IPS DF 6.9 (cell line): Measurements from ENCODE around the gene ANKRD26.

Experiments used
- DNase-seq: peaks from one replicate; pipeline ENCODE4 v3.0.0-alpha.2; 2013; ENCODE audit warnings: low read depth, low spot score
- H3K27ac ChIP-seq: one replicate; pipeline ENCODE4 v1.5.1; 2013; ENCODE audit warnings: low read length, control low read depth
- H3K27me3 ChIP-seq: 2 replicates; pipeline ENCODE4 v1.6.1; 2013; ENCODE audit warnings: mild to moderate bottlenecking, low read length; ENCODE audit not compliant: control insufficient read depth, insufficient read depth
- H3K36me3 ChIP-seq: 2 replicates; pipeline ENCODE4 v1.6.1; 2013; ENCODE audit warnings: low read length; ENCODE audit not compliant: control insufficient read depth, insufficient read depth
- H3K4me1 ChIP-seq: 2 replicates; pipeline ENCODE4 v1.6.1; 2013; ENCODE audit warnings: low read length; ENCODE audit not compliant: control insufficient read depth, insufficient read depth
- H3K4me3 ChIP-seq: 2 replicates; pipeline ENCODE4 v1.5.1; 2013; ENCODE audit warnings: mild to moderate bottlenecking, low read length
- H3K9me3 ChIP-seq: 2 replicates; pipeline ENCODE4 v1.6.1; 2013; ENCODE audit warnings: low read length, inconsistent platforms; ENCODE audit not compliant: control insufficient read depth, insufficient read depth
- WGBS: extraction: QIAGEN DNeasy Blood & Tissue Kit; methylation state at CpG from one replicate; pipeline ENCODE4 v1.1.7; 2013; ENCODE audit warnings: mixed read lengths, missing lambda C conversion rate; ENCODE audit not compliant: insufficient read length, insufficient coverage; 5-methylcytosine and 5-hydroxymethylcytosine counted together

ANKRD26 gene

DNA sequence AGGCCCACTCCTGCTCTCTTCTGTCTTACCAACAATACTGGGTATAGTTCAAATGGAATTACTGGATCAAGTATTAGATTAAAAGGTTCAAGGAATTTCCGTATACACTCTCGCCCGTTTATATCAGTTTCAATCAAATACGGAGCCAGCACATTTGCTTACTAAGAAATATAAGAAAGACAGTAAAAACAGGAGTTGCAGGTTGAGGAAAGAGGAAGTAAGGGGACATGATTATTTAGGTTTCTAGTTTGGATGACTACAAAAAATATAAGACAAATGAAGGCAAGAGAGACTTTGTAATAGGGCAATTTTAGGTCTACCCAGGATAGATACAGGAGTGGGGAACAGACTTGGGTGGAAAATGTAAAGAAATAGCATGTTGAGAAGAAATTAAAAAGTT lies 129.6 kb downstream of the ANKRD26 start:
- Histone ChIP-seq H3K27ac (no peak overlapping the region), H3K9me3 (no peaks in the 10 kb centered on the region), H3K36me3 (no peaks in the 10 kb centered on the region), H3K4me1 (no peaks in the 10 kb centered on the region), H3K4me3 (no peak overlapping the region), H3K27me3 (no peaks in the 10 kb centered on the region)
- no peak for DNase-seq
- WGBS = no CpG with 5 or more reads among the region's 4 CpGs

GRCh38 chr10:26969145-26969926 lies 131.0 kb downstream of the ANKRD26 start:
- no peaks in the 10 kb centered on the region for H3K27me3 ChIP-seq
- no peaks in the 10 kb centered on the region for H3K36me3 ChIP-seq
- no peaks in the 10 kb centered on the region for H3K9me3 ChIP-seq
- H3K4me1 ChIP-seq = no peaks in the 10 kb centered on the region
- H3K27ac ChIP-seq = no peak overlapping the region
- no peak overlapping the region for H3K4me3 ChIP-seq
- no CpG with 5 or more reads among the region's 6 CpGs for WGBS
- no peak for DNase-seq

- Histone ChIP-seq H3K4me1 (no peaks in the 10 kb centered on the region), H3K4me3 (no peak overlapping the region), H3K27ac (no peak overlapping the region), H3K36me3 (no peaks in the 10 kb centered on the region), H3K9me3 (no peaks in the 10 kb centered on the region), H3K27me3 (no peaks in the 10 kb centered on the region)
- DNase-seq = no peak
- WGBS = no CpG with 5 or more reads among the region's 3 CpGs
Measured at GRCh38 chr10:26962835-26963234, 137.5 kb downstream of the ANKRD26 start.

- WGBS = no CpG with 5 or more reads among the region's 7 CpGs
- DNase-seq = no peak
- Histone ChIP-seq H3K9me3 (no peaks in the 10 kb centered on the region), H3K4me3 (no peak overlapping the region), H3K27me3 (no peaks in the 10 kb centered on the region), H3K27ac (no peak overlapping the region), H3K4me1 (no peaks in the 10 kb centered on the region), H3K36me3 (no peaks in the 10 kb centered on the region)
Measured at GRCh38 chr10:26960308-26960707, 140.0 kb downstream of the ANKRD26 start.

- no peaks in the 10 kb centered on the region for H3K4me1 ChIP-seq
- no CpG with 5 or more reads among the region's 6 CpGs for WGBS
- no peak overlapping the region for H3K27ac ChIP-seq
- H3K27me3 ChIP-seq = no peaks in the 10 kb centered on the region
- H3K36me3 ChIP-seq = no peaks in the 10 kb centered on the region
- no peaks in the 10 kb centered on the region for H3K9me3 ChIP-seq
- DNase-seq = no peak
- H3K4me3 ChIP-seq = no peak overlapping the region
Measured at GRCh38 chr10:26959841-26960240, 140.5 kb downstream of the ANKRD26 start.
